ENCODE results near the gene FAM78B. TPM values are rescaled to one million over a fixed set of nuclear protein-coding genes. Genes with fewer than 3 reads are reported as not detected.

Gene FAM78B
- total RNA-seq, 2 donors from 2014 or later, result 2.3 to 4.2 TPM

- Mint-ChIP-seq H3K27ac (no peak overlapping the region), H3K4me1 (peaks cover 18% of the 10 kb centered on the region), H3K4me3 (no peak overlapping the region), H3K27me3 (ENCODE audit: insufficient read depth) (peaks cover 35% of the 10 kb centered on the region), H3K36me3 (ENCODE audit: low read depth) (no peaks in the 10 kb centered on the region), H3K9me3 (no peaks in the 10 kb centered on the region)
- Histone ChIP-seq H3K36me3 (ENCODE audit: control insufficient read depth, insufficient read depth, low read length) (no peaks in the 10 kb centered on the region), H3K9ac (ENCODE audit: extremely low read depth, low read length, poor library complexity, severe bottlenecking) (no peak overlapping the region), H3K4me1 (ENCODE audit: control insufficient read depth, insufficient read depth, low read length) (peaks cover 7% of the 10 kb centered on the region), H3K27ac (ENCODE audit: low read depth, low read length) (no peak overlapping the region), H3K4me3 (ENCODE audit: low read length) (no peak overlapping the region), H3K9me3 (ENCODE audit: control insufficient read depth, low read length) (no peaks in the 10 kb centered on the region), H3K27me3 (ENCODE audit: control insufficient read depth, insufficient read depth, low read length, poor library complexity, severe bottlenecking) (peaks cover 14% of the 10 kb centered on the region)
- no peak for DNase-seq
- TF ChIP-seq, protein P1, sequence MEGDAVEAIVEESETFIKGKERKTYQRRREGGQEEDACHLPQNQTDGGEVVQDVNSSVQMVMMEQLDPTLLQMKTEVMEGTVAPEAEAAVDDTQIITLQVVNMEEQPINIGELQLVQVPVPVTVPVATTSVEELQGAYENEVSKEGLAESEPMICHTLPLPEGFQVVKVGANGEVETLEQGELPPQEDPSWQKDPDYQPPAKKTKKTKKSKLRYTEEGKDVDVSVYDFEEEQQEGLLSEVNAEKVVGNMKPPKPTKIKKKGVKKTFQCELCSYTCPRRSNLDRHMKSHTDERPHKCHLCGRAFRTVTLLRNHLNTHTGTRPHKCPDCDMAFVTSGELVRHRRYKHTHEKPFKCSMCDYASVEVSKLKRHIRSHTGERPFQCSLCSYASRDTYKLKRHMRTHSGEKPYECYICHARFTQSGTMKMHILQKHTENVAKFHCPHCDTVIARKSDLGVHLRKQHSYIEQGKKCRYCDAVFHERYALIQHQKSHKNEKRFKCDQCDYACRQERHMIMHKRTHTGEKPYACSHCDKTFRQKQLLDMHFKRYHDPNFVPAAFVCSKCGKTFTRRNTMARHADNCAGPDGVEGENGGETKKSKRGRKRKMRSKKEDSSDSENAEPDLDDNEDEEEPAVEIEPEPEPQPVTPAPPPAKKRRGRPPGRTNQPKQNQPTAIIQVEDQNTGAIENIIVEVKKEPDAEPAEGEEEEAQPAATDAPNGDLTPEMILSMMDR (conservative IDR thresholded peaks at IDR 0.05), result no peak
- WGBS, 2 experiments (ENCODE audit: insufficient coverage in 1 of 2, insufficient read length in 1 of 2), result 82 to 95% methylated on average over 4 to 5 of the region's 5 CpGs
Observed at GRCh38 chr1:166153525-166154314, 13.1 kb downstream of the FAM78B start.

DNA sequence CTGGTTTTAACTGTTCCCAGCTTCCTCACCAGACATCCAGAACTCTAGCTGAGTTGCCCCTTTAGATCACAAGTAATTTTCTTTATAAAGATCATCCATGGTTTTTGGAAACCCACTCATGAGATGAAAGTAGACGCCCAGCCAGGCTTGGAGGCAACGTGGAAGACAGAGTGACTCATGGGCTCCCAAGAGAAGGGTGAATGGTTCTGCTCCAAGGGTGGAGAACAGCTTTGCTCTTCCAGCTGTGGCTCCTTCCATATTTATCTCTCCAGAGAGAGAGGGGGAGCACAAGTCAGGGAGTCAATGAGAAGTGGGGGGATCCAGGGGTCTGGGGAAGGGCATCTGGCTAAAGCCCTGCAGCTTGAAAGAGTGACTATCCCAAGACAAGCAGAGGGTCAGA lies 13.8 kb downstream of the FAM78B start:
- Mint-ChIP-seq H3K27ac (no peak overlapping the region), H3K4me1 (peaks cover 12% of the 10 kb centered on the region), H3K27me3 (ENCODE audit: insufficient read depth) (peaks cover 35% of the 10 kb centered on the region), H3K4me3 (no peak overlapping the region), H3K9me3 (peaks cover 2% of the 10 kb centered on the region), H3K36me3 (ENCODE audit: low read depth) (no peaks in the 10 kb centered on the region)
- Histone ChIP-seq H3K36me3 (ENCODE audit: control insufficient read depth, insufficient read depth, low read length) (peaks cover 7% of the 10 kb centered on the region), H3K4me3 (ENCODE audit: low read length) (no peak overlapping the region), H3K4me1 (ENCODE audit: control insufficient read depth, insufficient read depth, low read length) (peaks cover 4% of the 10 kb centered on the region), H3K27me3 (ENCODE audit: control insufficient read depth, insufficient read depth, low read length, poor library complexity, severe bottlenecking) (peaks cover 14% of the 10 kb centered on the region), H3K9ac (ENCODE audit: extremely low read depth, low read length, poor library complexity, severe bottlenecking) (no peak overlapping the region), H3K9me3 (ENCODE audit: control insufficient read depth, low read length) (no peaks in the 10 kb centered on the region), H3K27ac (ENCODE audit: low read depth, low read length) (no peak overlapping the region)
- WGBS, 2 experiments (ENCODE audit: insufficient coverage in 1 of 2, insufficient read length in 1 of 2), result 89 to 100% methylated on average over 2 of the region's 2 CpGs
- TF ChIP-seq, protein P1 (conservative IDR thresholded peaks at IDR 0.05), result no peak
- no peak for DNase-seq

GRCh38 chr1:166151804-166152203 lies 15.0 kb downstream of the FAM78B start:
- 94 to 96% methylated on average over 3 to 5 of the region's 5 CpGs for WGBS, 2 experiments (ENCODE audit: insufficient coverage in 1 of 2, insufficient read length in 1 of 2)
- Mint-ChIP-seq H3K27me3 (ENCODE audit: insufficient read depth) (peaks cover 33% of the 10 kb centered on the region), H3K9me3 (peaks cover 2% of the 10 kb centered on the region), H3K4me3 (no peak overlapping the region), H3K4me1 (peaks cover 6% of the 10 kb centered on the region), H3K36me3 (ENCODE audit: low read depth) (no peaks in the 10 kb centered on the region), H3K27ac (no peak overlapping the region)
- Histone ChIP-seq H3K4me1 (ENCODE audit: control insufficient read depth, insufficient read depth, low read length) (no peaks in the 10 kb centered on the region), H3K27ac (ENCODE audit: low read depth, low read length) (no peak overlapping the region), H3K36me3 (ENCODE audit: control insufficient read depth, insufficient read depth, low read length) (peaks cover 11% of the 10 kb centered on the region), H3K9ac (ENCODE audit: extremely low read depth, low read length, poor library complexity, severe bottlenecking) (no peak overlapping the region), H3K27me3 (ENCODE audit: control insufficient read depth, insufficient read depth, low read length, poor library complexity, severe bottlenecking) (peaks cover 6% of the 10 kb centered on the region), H3K4me3 (ENCODE audit: low read length) (no peak overlapping the region), H3K9me3 (ENCODE audit: control insufficient read depth, low read length) (no peaks in the 10 kb centered on the region)
- TF ChIP-seq, protein P1 (conservative IDR thresholded peaks at IDR 0.05), result no peak
- no peak for DNase-seq
